Fibroblast of skin of abdomen (primary cell): ENCODE data around the gene DUX4. TPM values are rescaled to one million over a fixed set of nuclear protein-coding genes. Genes with fewer than 3 reads are reported as not detected.
"Not testable (repeated sequence)": the region's sequence is repeated elsewhere in the genome, so short reads cannot be mapped to it uniquely, and the experiment has no call there.

Source experiments
- DNase-seq: peaks from one replicate; pipeline ENCODE4 v3.0.0-alpha.2; 2013
- polyA plus RNA-seq, 2 experiments: library from polyadenylated mRNA; unstranded; fragments of 120-200 nt; gene quantifications; one replicate each; pipeline ENCODE4 v1.2.1, GENCODE V29; 2013; ENCODE audit not compliant: insufficient read length in 2 of 2

The DUX4 gene
- polyA plus RNA-seq (2013, experiment 1 of 2; ENCODE audit: insufficient read length), result 0.35 TPM
- polyA plus RNA-seq (2013, experiment 2 of 2; ENCODE audit: insufficient read length), result not detected

GRCh38 chr4:190173428-190173827 is at the start of gene DUX4:
DUX4 (plus strand) TSS chr4:190173774; CDS start chr4:190173774, 0 bp downstream.
- not testable (repeated sequence) for DNase-seq

GRCh38 chr4:190175436-190175835 is 1.9 kb downstream of the DUX4 start:
- not testable (repeated sequence) for DNase-seq

DNA sequence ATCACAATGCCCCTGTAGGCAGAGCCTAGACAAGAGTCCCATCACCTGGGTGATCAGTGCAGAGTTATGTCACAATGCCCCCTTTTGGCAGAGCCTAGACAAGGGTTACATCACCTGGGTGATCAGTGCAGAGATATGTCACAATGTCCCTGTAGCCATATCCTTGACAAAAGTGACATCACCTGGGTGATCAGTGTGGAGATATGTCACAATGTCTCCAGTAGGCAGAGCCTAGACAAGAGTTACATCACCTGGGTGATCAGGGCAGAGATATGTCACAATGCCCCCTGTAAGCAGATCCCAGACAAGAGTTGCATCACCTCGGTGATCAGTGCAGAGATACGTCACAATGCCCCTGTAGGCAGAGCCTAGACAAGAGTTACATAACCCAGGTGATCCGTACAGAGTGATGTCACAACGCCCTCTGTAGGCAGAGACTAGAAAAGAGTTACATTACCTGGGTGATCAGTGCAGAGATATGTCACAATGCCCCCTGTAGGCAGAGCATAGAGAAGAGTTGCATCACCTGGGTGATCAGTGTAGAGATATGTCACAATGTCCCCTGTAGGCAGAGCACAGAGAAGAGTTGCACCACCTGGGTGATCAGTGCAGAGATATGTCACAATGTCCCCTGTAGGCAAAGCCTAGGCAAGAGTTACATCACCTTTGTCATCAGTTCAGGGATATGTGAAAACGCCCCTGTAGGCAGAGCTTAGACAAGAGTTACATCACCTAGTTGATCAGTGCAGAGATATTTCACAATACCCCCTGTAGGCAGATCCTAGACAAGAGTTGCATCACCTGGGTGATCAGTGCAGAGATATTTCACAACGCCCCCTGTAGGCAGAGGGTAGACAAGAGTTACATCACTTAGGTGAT is 4.4 kb downstream of the DUX4 start:
- DNase-seq, result not testable (repeated sequence)

GRCh38 chr4:190178606-190178990 is 5.0 kb downstream of the DUX4 start:
- DNase-seq, result not testable (repeated sequence)

GRCh38 chr4:190179030-190179739 is 5.6 kb downstream of the DUX4 start:
- DNase-seq, result not testable (repeated sequence)

DNA sequence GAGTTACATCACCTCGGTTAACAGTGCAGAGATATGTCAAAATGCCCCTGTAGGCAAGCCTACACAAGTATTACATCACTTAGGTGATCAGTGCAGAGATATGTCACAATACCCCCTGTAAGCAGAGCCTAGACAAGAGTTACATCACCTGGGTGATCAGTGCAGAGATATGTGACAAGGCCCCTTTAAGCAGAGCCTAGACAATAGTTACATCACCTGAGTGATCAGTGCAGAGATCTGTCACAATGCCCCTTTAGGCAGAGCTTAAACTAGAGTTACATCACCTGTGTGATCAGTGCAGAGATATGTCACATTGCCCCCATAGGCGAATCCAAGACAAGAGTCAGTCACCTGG is 6.1 kb downstream of the DUX4 start:
- not testable (repeated sequence) for DNase-seq

DNA sequence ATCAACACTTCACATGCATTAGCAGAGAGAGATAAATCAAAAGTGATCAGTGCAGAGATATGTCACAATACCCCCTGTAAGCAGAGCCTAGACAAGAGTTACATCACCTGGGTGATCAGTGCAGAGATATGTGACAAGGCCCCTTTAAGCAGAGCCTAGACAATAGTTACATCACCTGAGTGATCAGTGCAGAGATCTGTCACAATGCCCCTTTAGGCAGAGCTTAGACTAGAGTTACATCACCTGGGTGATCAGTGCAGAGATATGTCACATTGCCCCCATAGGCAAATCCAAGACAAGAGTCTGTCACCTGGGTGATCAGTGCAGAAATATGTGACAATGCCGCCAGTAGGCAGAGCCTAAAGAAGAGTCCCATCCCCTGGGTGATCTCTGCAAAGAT is 7.4 kb downstream of the DUX4 start:
- not testable (repeated sequence) for DNase-seq

DNA sequence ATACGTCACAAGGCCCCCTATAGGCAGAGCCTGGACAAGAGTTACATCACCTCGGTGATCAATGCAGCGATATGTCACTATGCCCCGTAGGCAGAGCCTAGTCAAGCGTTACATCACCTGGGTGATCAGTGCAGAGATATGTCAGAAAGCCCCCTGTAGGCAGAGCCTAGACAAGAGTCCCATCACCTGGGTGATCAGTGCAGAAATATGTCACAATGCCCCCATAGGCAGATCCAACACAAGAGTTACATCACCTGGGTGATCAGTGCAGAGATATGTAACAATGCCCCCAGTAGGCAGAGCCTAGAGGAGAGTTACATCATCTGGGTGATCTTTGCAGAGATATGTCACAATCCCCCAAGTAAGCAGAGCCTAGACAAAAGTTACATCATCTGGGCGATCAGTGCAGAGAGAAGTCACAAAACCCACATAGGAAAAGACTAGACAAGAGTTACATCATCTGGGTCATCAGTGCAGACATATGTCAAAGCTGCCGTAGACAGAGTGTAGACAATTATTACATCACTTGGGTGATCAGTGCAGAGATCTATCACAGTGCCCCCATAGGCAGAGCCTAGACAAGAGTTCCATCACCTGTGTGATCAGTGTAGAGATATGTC is 8.0 kb downstream of the DUX4 start:
- not testable (repeated sequence) for DNase-seq

GRCh38 chr4:190203510-190203909 is 29.9 kb downstream of the DUX4 start:
- not testable (repeated sequence) for DNase-seq
